Measurements from ENCODE around the gene DENND5A.

DENND5A gene

DNA sequence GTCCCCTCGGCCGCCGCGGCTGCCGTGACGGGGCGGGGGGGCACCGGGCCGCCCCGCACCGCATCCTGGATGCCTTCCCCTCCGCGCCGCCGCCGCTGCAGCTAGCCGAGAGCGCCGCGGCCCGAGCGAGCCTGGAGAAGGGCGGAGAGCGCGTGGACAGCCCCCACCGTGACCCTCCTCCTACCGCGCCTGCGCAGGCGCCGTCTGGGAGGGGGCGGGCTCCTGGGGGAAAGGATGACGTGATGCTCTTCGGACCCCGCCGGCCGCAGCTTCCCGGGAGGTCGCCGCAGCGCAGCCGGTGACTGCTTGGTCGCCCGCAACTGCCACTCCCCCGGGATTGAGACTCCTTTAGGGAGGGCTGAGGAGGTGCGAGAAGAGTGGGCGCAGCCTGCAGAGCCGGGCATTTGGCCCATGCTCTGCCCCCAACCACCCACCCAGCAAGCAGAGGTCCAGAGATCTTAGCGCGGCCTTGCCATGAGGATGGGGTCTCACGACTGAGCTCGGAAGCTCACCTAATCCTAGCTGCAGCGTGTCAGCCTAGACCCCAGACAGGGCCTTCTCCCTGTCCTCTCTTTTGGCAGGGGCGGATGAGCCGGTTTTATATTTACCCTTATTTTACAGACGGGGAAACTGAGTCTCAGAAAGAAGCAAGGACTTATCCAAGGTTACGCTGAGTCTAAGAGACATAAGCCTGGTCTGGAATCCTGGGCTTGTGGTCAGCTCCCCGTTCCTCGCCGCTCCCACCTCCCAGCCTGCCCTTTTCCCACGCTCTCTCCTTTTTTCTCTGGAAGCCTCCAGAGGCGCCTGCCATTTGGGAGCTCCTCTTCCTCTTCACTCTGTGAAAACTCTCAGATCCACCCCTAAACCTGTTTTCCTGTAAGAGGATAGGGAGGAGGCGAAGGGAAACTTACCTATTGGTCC is at the start of gene DENND5A:
Gene DENND5A, minus strand, starts transcription at position 140 of the 921 bp plus-strand sequence. CDS start 281 bp downstream, outside the sequence.
- in situ Hi-C loops (cut with MboI; ENCODE audit: low sequenced_read_pairs): no loop called here

DNA sequence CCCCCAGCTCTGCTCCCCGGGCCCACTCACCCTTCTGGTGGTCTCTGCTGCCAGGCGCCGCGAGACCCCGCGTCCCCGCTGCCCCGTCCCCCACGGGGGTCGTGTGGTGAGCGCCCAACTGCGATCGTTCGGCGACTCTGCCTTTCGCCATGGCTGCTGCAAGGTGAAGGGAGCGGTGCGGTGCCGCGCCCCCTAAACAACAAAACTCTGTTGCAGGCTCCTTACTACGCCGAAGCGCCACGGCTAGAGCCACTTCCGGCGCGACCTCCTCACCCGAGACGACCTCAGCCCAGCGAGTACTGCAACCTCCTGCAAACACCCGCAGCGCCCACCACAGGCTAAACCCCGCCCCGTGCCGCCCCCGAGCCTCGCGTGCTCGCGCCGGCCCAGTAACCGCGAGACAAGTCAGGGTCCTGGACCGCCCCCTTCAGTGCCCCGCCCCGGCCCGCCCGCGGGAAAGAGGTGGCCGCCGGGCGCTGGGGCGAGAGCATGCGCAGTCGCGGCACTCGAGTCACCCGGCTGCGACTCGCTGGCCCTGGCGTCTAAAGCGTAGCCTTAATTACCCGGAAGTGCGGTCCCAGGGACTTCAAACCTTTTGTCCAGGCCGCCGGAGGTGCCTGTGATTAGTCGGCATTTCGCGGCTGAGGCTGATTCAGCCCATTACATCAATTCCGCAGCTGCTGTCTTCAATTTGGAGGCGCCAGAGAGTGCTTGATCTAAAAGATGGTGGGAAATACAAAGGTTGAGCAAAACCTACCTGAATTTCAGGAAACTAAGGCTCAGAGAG is 49.3 kb upstream of the DENND5A start, which contains the start of gene TMEM41B:
Gene TMEM41B, minus strand, starts transcription at position 303 of the 787 bp plus-strand sequence. Its CDS starts 152 bp downstream, at position 151.
- in situ Hi-C loops (cut with MboI; ENCODE audit: low sequenced_read_pairs): no loop called here

- in situ Hi-C loops (cut with MboI; ENCODE audit: low sequenced_read_pairs): no loop called here
Observed at GRCh38 chr11:9313648-9314290, 48.6 kb upstream of the DENND5A start.

DNA sequence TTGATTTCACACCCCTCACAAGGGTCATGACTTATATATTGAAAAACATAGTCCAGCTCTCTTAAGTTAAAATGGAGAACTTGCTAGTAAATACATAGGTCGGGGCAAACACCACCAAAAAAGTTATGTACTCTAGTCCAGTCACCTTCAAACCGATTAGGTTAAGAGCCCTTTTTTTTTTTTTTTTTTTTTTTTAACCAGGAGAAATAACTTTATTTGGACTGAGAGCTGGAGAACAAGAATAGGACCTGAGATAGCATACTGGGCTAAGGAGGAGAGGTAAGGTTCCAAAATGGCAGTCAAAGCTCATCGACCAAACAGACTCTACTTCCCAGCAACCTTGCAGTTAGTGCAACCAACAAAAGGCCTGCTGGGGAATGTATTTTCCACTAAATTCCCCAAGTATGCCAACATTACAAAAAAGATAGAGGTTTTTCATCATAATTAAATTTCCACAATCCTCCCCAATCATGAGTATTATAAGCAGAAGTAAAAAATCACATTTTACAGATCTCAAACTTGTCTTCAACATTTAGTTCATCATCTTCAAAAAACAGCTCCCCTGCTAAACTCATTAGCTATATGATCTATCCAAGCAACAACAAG is 45.4 kb upstream of the DENND5A start:
- in situ Hi-C loops (cut with MboI; ENCODE audit: low sequenced_read_pairs): no loop called here

DNA sequence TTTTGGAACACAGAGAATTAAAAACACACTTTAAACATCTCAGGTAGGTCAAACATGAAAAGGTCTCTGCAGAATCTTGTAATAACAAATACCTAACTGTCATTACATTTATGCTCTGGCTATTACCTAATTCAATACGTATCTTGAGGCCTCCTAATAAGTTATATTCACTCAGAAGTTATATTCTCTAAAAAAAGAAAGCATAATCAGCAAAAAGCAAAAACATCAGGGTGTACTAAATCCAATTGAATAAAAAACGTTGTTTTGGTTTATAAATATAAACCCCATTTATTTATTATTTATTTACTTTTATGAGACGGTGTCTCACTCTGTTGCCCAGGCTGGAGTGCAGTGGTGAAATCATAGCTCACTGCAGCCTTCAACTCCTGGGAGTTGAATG is 39.0 kb upstream of the DENND5A start:
- in situ Hi-C loops (cut with MboI; ENCODE audit: low sequenced_read_pairs): no loop called here

DNA sequence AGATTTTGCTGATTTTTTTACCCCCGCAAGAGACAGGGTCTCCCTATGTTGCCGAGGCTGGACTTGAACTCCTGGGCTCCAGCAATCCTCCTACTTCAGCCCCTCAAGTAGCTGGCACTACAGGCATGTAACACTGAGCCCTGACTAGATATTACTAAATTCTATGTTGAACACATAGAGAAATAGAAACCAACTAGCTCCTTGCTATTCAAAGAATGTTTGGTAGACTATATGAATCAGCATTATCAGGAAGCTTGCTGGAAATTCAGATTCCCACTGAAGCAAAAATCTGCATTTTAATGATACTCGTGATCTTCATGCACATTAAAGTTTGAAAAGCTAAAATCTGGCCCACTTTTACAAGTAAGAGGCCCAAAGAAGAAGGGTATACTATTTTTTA is 37.3 kb upstream of the DENND5A start:
- in situ Hi-C loops (cut with MboI; ENCODE audit: low sequenced_read_pairs): no loop called here

GRCh38 chr11:9301720-9302119 is 36.6 kb upstream of the DENND5A start:
- in situ Hi-C loops (cut with MboI; ENCODE audit: low sequenced_read_pairs): no loop called here

DNA sequence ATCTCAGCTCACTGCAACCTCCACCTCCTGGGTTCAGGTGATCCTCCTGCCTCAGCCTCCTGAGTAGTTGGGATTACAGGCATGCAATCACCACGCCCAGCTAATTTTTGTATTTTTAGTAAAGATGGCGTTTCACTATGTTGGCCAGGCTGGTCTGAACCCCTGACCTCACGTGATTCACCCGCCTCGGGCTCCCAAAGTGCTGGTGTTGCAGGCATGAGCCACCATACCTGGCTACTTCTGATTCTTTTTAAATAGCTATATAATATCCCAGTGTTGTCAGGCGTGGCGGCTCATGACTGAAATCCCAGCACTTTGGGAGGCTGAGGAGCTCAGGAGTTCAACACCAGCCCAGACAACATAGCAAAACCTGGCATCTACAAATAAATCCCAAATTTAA is 28.5 kb upstream of the DENND5A start:
- in situ Hi-C loops (cut with MboI; ENCODE audit: low sequenced_read_pairs): no loop called here

DNA sequence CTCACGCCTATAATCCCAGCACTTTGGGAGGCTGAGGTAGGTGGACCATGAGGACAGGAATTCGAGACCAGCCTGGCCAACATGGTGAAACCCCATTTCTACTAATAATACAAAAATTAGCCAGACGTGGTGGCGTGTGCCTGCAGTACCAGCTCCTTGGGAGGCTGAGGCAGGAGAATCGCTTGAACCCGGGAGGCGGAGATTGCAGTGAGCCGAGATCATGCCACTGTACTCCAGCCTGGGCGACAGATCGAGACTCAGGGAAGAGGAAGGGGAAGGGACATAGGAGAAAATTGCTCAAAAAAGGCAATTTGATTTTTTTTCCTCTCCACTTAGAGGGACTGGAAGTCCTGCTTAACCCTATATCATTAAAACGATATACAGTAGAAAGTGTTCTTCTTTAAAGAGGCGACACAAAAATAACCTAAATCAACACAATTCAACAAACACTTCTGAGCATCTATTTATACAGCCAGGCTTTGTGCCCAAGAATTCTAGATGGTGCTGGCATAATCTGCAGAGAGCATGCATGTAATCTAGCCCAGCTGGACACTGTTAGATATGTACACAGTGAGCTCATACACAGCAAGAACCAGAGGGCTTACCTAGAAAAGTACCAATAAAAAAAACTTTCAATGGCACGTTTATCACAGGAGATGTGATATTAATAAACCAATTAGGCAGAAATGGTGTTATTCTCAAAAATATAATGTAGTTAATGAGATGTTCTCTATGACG is 20.9 kb upstream of the DENND5A start:
- in situ Hi-C loops (cut with MboI; ENCODE audit: low sequenced_read_pairs): no loop called here

- in situ Hi-C loops (cut with MboI; ENCODE audit: low sequenced_read_pairs): no loop called here
Observed at GRCh38 chr11:9280655-9281301, 15.6 kb upstream of the DENND5A start.

DNA sequence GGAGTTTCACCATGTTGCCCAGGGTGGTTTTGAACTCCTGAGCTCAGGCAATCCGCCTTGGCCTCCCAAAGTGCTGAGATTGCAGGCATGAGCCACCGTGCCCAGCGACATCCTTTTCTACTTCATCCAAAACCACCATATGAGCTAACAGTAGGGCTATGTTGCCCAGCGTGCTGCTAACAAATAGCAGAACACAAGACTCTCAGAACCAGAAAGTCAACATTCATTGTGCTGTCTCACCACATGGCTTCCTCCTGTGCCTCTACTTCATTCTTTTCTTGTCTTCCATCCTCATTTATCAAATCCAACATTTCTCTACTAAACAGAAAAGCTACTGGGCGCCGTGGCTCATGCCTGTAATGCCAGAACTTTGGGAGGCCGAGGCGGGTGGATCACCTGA is 12.0 kb upstream of the DENND5A start:
- in situ Hi-C loops (cut with MboI; ENCODE audit: low sequenced_read_pairs): no loop called here

GRCh38 chr11:9276571-9276970 is 11.4 kb upstream of the DENND5A start:
- in situ Hi-C loops (cut with MboI; ENCODE audit: low sequenced_read_pairs): no loop called here

DNA sequence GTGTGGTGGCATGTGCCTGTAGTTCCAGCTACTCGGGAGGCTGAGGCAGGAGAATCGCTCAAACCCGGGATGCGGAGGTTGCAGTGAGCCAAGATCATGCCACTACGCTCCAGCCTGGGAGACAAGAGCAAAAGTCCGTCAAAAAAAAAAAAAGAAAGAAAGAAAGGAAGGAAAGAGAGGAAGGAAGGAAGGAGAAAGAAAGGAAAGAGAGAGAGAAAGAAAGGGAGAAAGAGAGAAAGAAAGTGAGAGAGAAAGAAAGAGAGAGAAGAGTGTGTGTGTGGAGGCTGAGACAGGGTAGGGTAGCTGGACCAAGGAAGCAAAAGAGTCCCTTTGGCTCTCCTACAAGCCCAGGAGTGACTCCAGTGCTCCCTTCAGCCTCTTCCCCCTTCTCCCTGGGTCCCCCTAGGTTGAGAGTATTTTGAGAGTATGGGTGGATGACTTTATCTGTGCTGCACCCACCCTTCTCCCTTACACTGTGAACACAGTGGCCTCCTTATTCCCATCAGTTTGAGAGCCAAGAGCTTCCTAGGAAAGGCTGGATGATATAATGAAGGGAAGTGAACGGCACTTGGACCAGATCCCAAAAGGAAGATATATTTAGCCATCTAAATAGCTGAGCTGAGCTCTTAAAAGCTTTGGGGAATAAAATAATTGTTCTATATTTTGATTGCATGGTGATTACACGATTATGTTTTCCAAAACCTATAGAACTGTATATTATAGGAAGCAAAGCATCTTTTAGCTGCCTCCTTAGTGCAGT is 9.5 kb upstream of the DENND5A start:
- in situ Hi-C loops (cut with MboI; ENCODE audit: low sequenced_read_pairs): no loop called here

GRCh38 chr11:9273376-9274336 is 8.5 kb upstream of the DENND5A start:
- in situ Hi-C loops (cut with MboI; ENCODE audit: low sequenced_read_pairs): no loop called here

DNA sequence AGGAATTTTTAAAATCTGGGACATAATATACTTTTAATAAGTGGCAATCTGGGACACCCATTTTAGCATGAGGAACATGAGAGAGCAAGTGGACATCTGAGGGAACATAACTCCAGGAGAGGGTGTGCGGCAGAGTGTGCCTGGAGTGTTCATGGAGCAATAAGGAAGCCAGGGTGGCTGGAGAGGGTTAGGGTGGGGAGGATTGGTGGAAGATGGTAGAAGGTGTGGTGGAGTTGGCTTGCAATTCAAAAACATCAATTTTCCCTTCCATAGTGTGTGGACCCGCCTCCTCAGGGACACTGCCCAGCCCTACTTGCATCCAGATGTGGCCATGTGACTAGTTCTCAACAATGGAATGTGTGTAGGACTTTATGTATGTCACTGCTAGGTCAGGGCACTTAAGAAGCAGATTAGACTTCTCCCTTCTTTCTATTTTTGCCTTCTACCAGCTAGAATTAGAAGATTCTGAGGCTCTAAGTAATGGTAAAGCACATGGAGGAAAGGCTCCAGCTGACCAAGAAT is 4.4 kb upstream of the DENND5A start:
- in situ Hi-C loops (cut with MboI; ENCODE audit: low sequenced_read_pairs): no loop called here

- in situ Hi-C loops (cut with MboI; ENCODE audit: low sequenced_read_pairs): no loop called here
Observed at GRCh38 chr11:9267680-9268079, 2.5 kb upstream of the DENND5A start.

GRCh38 chr11:9266926-9267325 is 1.8 kb upstream of the DENND5A start:
- in situ Hi-C loops (cut with MboI; ENCODE audit: low sequenced_read_pairs): no loop called here
